Nucleus accumbens (tissue), 56 donors: Measurements from ENCODE around the gene IL36G.
"Not testable (repeated sequence)": the region's sequence is repeated elsewhere in the genome, so short reads cannot be mapped to it uniquely, and the experiment has no call there.

Source experiments
- DNase-seq, 56 donors: peaks; one replicate each; lab custom pipeline; 2025; lab: John Stamatoyannopoulos, UW

The IL36G gene

GRCh38 chr2:112977559-112978056, at the start of gene IL36G:
Gene IL36G, plus strand, starts transcription at chr2:112978006. Its CDS starts 633 bp downstream, at chr2:112978639.
- DNase-seq, result no peak

DNA sequence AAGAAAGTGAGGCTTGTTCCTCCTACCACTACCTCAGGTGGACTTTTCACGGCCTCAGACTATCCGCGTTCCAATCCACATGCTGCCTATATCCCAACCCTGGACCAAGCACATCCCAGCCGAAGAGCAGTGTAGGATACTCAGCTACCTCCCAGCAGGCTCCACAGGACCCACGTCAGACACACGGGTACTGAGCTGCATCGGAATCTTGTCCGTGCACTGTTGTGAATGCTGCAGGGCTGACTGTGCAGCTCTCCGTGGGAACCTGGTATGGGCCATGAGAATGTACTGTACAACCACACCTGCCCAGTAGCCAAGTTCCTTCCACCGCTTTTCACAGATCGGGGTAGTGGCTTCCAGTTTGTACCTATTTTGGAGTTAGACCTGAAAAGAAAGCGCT, 44.5 kb upstream of the IL36G start:
- DNase-seq, result no peak

- not testable (repeated sequence) for DNase-seq
Observed at GRCh38 chr2:112934117-112934516, 43.7 kb upstream of the IL36G start.

- no peak for DNase-seq
Observed at GRCh38 chr2:112936927-112937232, 40.9 kb upstream of the IL36G start.

GRCh38 chr2:112938904-112939303, 38.9 kb upstream of the IL36G start:
- DNase-seq, result no peak

GRCh38 chr2:112939425-112939824, 38.4 kb upstream of the IL36G start:
- DNase-seq, result no peak

DNA sequence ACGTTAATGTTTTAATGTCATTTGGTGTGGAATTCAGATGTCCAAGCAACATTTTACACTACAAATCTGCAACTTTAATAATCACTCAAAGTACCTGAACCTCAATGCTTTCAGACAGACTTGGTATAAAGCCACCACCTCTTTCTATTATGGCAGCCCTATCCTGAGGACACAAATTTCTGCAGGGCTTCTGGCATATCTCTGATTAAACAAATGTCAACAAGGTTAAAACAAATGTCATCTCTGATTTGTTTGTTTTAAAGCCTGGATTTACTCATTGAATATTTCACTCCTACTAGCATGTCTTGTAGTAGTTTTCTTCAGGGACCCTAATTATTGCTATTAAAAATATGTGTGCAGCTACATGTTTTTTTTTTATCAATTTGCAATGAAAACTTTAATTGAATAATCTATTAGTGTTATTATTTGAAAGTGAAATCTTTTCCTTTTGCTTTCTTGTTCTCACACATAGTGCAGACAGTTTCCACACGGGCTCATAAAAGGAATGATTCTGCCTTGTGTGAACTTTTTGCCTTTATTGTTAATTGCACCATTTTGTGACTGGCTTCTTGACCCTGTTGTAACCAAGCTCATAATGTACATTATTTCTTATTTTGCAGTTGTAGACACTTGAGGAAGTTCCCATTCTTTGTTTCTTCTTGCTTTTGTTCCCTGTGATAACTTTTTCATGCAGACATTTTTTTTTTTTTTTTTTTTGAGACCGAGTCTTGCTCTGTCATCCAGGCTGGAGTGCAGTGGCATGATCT, 36.8 kb upstream of the IL36G start:
- no peak for DNase-seq

DNA sequence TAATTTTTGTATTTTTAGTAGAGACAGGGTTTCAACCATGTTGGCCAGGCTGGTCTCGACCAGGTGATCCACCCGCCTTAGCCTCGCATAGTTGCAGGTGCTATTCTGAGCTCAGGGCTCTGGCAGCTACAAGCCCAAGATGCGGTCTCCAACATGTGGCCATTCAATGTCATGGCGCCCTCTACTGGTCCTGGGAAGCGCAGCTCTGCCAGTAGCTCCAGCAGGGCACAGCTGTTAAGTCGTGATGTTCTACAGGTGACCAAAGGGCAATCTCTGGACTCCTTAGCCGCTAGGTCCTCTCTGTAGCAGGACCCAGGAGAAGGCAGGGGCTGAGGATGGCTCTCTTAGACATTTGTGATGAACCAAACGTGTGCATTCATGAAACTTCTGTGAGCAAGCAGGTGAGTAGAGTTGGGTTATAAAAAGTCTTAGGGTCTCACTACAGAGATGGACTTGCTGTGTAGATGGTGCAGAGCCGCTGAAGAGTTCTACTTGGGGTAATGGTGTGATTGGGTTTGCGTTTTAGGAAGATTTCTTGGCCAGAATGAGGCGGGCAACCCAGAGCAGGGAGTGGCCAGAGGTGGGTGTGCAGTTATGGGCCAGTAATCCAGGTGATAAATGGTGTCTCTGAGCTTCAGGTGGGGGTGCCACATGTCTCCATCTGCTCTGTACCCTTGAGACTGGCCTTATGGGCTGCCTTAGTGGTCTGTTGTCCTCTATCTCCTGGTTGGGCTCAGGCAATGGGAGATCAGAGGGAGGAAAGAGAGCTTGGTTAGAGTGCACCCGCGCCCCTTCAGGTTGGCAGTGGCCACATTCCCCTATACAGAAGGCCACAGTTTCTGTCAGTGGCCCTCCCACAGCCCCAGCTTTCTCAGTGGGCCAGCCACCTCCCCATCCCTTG, 35.8 kb upstream of the IL36G start:
- DNase-seq, result peak in 49 of 56 donors; percentile 8 to 83 (median 40)

DNA sequence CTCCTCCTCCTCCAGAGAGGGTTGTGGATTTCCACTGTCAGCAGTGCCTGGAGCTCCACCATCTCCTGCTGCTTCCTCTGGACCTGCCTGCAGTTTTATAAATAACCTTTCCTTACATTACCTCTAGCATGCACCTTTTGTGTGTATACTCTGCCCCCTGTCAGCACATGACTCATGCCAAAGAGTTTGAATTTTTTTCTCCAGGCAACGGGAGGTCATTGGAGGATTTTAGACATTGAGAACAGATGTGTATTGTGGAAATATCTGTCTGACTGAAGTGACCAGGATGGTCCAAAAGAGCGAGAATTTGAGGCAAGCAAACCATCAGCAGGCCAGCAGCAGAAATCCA, 35.2 kb upstream of the IL36G start:
- DNase-seq, result no peak

- DNase-seq, result no peak
Observed at GRCh38 chr2:112944971-112945370, 32.8 kb upstream of the IL36G start.

DNA sequence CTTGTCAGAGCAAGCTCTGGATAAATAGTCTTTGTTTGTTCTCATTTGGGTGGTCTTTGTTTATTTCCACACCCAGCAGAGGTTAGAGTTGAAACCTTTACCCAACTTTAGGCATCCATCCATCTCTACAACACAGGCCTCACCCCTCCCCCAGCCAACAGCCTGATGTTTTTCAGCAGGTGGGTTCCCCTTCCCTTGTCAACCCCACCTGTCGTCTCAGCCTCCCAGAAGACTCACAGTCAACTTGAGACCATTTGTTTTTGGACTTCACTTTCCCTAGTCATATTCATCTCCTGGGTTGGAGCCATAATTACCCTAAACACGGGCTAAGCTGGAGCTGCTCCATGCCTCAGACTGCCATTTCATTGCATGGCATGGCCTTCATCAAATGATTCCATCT, 31.7 kb upstream of the IL36G start:
- DNase-seq, result no peak

- DNase-seq, result no peak
Observed at GRCh38 chr2:112947374-112947773, 30.4 kb upstream of the IL36G start.

- no peak for DNase-seq
Observed at GRCh38 chr2:112949456-112949855, 28.4 kb upstream of the IL36G start.

DNA sequence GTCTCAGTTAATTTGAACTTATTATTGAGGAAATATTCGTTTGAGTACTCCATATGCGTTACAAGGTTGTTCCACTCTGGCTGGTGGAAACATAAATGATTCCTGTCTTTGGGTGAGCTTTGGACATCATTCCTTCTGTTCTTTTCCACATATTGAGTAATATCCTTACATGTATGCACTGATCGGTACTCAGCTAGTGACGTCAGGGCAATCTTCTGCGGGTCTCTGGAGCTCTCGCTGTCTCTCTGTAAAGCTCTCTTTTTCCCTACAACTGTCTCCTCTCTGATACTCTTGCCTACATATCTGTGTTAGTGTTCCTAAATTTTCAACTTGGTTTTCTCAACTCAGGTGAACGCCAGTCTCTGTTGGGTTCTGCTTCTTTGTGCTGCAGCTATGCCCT, 23.4 kb upstream of the IL36G start:
- no peak for DNase-seq

DNA sequence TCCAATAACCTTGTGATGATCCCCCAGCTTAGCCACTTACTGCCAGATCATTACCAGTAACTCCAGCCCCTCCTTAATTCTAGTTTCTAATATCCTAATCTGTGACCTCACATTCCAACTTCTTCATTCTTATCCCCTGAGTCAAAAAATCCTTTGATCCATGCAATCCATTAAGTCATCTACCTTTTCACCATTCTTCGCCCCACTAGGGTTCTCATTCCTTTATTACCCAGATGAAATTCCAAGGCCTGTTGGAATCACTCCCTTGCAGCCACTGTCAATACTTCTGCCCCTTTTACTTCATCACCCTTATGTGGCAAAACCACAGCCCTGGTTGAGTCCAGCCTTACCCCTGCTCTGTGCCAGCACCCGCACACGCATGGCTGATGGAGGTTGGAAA, 20.3 kb upstream of the IL36G start:
- no peak for DNase-seq

DNA sequence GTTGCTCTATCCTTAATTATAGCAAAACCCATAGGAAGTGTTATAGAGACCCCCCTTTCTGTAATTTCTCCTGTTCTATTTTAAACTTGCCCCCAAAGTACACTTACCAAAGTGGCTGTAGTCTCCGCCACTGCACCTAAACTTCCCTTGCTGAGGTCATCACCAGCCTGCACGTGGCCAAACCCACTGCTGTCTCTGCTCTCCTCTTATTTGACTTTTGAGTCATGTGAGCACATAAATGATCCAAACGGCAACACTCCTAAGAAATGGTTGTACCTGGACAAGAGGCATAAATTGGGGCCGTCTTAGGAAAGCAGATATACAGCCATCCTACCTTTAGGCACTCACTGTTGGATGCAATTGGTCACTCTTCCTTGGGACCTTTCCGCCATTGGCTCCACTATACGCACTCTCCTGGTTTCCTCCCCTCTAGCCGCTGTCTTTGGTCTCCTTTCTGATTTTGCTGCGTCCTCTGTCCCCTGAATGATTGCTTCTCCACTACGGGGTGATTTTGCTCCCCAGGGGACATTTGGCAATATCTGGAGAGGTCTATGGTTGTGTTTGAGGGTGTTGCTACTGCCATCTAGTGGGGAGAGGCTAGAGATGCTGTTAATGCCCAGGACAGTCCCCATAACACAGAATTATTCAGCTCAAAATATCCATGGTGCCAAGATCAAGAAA, 19.2 kb upstream of the IL36G start:
- peak in 11 of 56 donors; percentile 1 to 46 (median 7) for DNase-seq

DNA sequence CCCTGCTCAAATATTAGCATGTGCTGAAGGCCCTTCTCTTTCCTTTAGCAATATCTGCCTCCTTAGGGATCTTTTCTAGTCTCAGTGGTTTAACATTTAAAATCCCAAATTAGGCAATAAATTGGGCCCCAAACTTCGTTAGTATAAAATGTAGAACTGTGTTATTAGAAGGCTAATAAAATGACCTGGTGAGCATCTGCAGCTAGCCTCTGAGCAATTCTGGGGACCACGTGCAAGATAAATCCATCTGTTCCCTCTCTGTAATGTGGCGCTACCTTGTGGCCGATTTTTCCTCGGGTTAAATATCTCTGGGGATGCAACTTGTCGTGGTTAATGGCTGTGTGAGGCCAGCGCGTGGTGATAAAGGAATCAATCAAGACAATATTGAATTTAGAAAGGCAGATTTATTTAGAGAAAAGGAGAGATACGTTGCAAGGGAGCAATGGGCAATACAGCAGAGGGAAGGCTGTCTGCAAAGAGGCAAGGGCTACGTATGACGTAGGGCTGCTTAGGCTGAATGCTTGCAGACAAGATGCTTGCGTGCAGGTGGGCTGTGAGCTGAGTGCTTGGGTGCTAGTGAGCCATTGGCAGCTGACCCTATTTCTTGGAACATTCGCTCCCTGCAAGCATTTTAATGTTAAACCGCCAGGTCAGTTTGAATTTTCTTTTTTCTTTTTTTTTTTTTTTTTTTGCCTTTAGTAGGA, 18.5 kb upstream of the IL36G start:
- no peak for DNase-seq

DNA sequence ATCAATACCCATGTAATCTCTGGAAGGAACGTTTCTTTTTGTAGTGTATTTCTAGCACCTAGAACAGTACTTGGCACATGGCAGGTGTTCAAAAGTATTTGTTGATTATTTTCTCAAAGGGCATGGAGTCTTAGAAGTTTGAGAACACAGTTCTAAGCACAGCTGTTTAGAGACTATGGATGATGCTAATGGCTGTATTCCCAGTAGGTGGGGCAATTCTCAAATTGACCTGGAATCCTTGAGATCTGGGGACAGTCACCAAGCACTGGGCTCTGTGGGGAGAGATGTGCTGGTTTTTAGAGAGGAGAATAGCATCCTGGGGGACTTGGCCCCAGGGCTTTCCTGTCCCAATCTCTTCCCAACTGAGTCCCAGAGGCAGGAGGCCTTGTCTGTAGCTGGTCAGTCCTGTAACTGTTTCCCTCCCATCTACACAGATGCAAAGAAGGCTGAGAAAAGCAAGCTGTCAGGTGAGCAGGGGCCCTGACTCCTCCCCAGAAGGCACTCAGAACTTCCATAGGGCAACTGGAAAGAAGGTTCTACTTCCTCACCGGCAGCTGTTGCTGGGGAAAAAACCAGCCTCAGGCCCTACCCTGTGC, 17.5 kb upstream of the IL36G start:
- no peak for DNase-seq

DNA sequence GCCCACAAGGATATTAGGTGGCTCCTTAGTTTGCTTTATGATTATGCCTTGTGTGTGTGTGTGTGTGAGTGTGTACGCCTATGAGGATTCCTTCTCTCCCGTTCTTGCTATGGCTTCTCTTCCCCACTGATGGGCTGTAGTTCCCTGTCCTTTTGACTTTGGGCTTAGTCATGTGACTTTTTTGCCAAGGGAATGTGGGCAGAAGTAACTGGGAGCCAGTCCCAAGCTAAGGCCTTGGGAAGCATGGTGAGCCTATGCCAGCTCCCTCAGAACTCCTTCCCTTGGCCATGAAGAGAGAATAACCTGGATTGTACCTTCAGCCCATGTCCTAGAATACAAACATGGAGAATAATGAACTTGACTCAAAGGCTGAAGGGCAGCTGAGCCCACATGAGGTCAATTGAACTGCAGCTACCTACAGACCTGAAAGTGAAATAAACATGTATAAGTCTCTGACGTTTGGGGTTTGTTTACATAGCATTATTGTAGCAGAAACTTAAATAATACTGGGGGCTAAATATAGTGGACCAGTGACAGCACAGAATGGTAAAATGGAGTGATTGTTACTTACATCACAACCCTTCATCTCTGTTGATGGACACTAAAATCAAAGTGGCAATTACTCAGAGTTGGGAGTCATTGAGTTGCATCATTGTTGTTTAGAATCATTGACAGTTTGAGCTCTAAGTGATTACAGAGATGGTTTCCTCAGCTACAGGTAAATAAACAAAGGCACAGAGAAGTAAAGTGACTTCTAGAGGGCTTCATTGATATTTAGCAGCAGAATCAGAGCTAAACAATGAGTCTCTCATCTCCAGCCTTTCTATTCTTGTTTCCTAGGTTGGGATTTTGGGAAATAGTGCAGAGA, 15.3 kb upstream of the IL36G start:
- no peak for DNase-seq
